ENCODE measurements around the gene INPP4A.

The INPP4A gene

DNA sequence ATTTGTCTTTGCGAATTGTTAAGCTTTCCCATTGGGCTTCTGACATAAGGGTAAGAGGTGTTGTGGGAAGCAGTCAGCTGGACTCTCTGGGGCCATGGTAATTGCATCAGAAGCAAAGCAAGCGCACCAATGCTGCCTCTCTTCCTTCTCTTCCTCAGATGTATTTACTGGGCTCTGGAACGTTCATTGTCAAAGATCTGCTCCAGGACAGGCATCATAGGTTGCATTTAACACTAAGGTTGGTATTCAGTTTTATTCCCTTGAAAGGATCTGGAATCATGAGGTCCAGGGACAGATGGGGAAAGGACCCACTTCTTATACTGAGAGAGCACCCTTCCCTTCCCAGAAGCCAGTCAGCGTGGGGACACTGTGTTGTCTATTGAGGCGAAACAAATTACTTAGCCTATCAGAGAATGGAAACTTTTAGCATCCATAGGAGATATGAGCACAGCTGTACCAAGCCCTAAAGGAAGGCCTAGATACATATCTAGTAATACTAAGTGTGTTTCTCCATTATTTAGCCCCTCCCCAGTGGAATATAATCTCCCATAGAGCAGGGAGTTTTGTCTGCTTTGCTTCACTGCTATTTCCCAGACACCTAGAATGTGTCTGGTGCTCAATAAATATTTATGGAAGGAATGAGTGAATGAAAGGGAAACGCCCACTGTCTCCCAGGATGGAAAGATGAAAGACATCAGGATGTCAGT, 91.5 kb downstream of the INPP4A start:
- DNase-seq (ENCODE audit: low read depth in 1 of 2, low spot score in 1 of 2) = no peak
- H3K27ac ChIP-seq (replicated peaks) = no peak overlapping the region
- TF ChIP-seq, protein P1, sequence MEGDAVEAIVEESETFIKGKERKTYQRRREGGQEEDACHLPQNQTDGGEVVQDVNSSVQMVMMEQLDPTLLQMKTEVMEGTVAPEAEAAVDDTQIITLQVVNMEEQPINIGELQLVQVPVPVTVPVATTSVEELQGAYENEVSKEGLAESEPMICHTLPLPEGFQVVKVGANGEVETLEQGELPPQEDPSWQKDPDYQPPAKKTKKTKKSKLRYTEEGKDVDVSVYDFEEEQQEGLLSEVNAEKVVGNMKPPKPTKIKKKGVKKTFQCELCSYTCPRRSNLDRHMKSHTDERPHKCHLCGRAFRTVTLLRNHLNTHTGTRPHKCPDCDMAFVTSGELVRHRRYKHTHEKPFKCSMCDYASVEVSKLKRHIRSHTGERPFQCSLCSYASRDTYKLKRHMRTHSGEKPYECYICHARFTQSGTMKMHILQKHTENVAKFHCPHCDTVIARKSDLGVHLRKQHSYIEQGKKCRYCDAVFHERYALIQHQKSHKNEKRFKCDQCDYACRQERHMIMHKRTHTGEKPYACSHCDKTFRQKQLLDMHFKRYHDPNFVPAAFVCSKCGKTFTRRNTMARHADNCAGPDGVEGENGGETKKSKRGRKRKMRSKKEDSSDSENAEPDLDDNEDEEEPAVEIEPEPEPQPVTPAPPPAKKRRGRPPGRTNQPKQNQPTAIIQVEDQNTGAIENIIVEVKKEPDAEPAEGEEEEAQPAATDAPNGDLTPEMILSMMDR (IDR thresholded peaks at IDR 0.05; ENCODE audit: insufficient read depth, low read length) = no peak
- TF ChIP-seq SPI1 (IDR thresholded peaks at IDR 0.05; ENCODE audit: borderline replicate concordance, low read depth) = no peak
- no peak for TF ChIP-seq POLR2AphosphoS5 (IDR thresholded peaks at IDR 0.05; ENCODE audit: low read depth)
- TF ChIP-seq GABPA (IDR thresholded peaks at IDR 0.05; ENCODE audit: low read depth) = no peak
- TF ChIP-seq, protein P2, sequence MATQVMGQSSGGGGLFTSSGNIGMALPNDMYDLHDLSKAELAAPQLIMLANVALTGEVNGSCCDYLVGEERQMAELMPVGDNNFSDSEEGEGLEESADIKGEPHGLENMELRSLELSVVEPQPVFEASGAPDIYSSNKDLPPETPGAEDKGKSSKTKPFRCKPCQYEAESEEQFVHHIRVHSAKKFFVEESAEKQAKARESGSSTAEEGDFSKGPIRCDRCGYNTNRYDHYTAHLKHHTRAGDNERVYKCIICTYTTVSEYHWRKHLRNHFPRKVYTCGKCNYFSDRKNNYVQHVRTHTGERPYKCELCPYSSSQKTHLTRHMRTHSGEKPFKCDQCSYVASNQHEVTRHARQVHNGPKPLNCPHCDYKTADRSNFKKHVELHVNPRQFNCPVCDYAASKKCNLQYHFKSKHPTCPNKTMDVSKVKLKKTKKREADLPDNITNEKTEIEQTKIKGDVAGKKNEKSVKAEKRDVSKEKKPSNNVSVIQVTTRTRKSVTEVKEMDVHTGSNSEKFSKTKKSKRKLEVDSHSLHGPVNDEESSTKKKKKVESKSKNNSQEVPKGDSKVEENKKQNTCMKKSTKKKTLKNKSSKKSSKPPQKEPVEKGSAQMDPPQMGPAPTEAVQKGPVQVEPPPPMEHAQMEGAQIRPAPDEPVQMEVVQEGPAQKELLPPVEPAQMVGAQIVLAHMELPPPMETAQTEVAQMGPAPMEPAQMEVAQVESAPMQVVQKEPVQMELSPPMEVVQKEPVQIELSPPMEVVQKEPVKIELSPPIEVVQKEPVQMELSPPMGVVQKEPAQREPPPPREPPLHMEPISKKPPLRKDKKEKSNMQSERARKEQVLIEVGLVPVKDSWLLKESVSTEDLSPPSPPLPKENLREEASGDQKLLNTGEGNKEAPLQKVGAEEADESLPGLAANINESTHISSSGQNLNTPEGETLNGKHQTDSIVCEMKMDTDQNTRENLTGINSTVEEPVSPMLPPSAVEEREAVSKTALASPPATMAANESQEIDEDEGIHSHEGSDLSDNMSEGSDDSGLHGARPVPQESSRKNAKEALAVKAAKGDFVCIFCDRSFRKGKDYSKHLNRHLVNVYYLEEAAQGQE (IDR thresholded peaks at IDR 0.05; ENCODE audit: insufficient replicate concordance, low read depth) = no peak
- H3K4me3 ChIP-seq (replicated peaks; ENCODE audit: insufficient read depth, low read length) = no peak overlapping the region
- no peaks in the 10 kb centered on the region for H3K27me3 ChIP-seq (ENCODE audit: insufficient read depth, poor library complexity, severe bottlenecking)

DNA sequence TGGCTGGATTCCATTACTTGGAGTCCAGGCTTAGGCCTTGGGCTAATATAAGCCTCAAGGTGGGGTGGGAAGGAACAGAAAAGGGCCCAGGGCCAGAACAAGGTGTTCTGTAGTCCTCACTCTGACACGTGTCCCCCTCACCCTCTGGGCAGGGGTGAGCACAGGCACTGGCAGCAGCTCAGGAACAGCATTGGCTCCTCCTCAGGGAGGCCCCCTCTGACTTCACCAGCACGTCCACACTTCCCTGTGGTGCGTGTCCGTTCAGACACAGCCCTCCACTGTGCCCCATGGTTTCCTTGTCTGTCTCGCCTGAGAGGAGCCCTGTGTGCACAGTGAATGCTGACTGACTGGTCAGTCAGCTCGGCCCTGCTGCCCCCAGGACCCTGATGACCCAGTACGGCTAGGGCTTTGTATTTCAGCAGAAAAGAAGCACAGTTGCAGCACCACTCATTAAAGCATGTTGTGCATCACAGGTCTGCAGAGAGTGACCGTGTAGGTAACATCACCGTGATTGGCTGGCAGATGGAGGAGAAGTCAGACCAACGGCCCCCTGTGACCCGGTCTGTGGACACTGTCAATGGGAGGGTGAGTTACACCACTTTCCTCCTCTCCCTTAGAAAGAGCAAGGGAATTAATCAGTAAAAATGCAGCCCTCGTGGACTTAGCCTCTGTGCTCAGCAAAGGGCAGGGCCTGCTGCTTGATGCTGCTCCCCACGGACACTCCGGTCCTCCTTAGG, 92.9 kb downstream of the INPP4A start:
- Histone ChIP-seq H3K27ac (replicated peaks) (no peak overlapping the region), H3K27me3 (ENCODE audit: insufficient read depth, poor library complexity, severe bottlenecking) (no peaks in the 10 kb centered on the region), H3K4me3 (replicated peaks; ENCODE audit: insufficient read depth, low read length) (no peak overlapping the region)
- DNase-seq (ENCODE audit: low read depth in 1 of 2, low spot score in 1 of 2) = no peak
- TF ChIP-seq, protein P2 (IDR thresholded peaks at IDR 0.05; ENCODE audit: insufficient replicate concordance, low read depth) = no peak
- no peak for TF ChIP-seq GABPA (IDR thresholded peaks at IDR 0.05; ENCODE audit: low read depth)
- no peak for TF ChIP-seq POLR2AphosphoS5 (IDR thresholded peaks at IDR 0.05; ENCODE audit: low read depth)
- TF ChIP-seq, protein P1 (IDR thresholded peaks at IDR 0.05; ENCODE audit: insufficient read depth, low read length) = no peak
- TF ChIP-seq SPI1 (IDR thresholded peaks at IDR 0.05; ENCODE audit: borderline replicate concordance, low read depth) = no peak

DNA sequence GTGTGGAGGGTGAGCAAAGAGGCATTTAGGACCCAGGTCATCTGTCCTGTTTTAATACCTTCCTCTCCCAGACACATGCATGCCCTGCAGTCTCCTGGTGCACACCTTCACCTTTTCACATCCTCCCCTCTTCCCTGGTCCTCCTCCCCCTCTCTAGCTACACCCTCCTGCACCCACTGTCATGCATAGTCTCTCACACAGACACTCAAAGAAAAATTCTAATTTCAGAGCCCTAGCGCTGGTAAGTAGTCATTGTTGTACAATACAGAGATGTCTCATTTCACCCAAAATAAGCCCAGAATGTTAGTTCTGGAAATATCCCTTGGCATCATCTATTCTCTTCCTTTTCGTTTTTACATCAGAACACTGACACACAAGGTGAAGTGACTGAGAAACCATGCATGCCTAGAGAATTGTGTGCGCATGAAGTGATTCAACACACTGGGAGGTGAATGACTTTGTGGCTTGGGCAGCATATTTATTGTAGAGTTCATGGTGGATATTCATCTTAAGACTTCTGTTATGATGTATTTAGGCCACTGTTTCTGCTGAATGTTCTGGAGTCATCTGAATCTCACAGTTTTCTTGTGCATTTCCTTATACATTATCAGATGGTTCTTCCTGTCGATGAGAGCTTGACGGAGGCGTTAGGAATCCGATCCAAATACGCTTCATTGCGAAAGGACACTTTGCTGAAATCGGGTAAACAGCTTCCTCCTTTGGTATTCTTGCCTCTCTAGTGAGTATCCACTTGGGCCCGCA, 93.8 kb downstream of the INPP4A start:
- TF ChIP-seq POLR2AphosphoS5 (IDR thresholded peaks at IDR 0.05; ENCODE audit: low read depth) (no peak), SPI1 (IDR thresholded peaks at IDR 0.05; ENCODE audit: borderline replicate concordance, low read depth) (no peak), GABPA (IDR thresholded peaks at IDR 0.05; ENCODE audit: low read depth) (no peak)
- TF ChIP-seq, protein P2 (IDR thresholded peaks at IDR 0.05; ENCODE audit: insufficient replicate concordance, low read depth) = no peak
- TF ChIP-seq, protein P1 (IDR thresholded peaks at IDR 0.05; ENCODE audit: insufficient read depth, low read length) = no peak
- DNase-seq (ENCODE audit: low read depth in 1 of 2, low spot score in 1 of 2) = peak in 1 of 2 experiments; percentile 37
- H3K27ac ChIP-seq (replicated peaks) = no peak overlapping the region
- H3K27me3 ChIP-seq (ENCODE audit: insufficient read depth, poor library complexity, severe bottlenecking) = no peaks in the 10 kb centered on the region
- no peak overlapping the region for H3K4me3 ChIP-seq (replicated peaks; ENCODE audit: insufficient read depth, low read length)

Data from HL-60 (cell line).